Endothelial cell of umbilical vein (primary cell): ENCODE results near the gene ASPM. TPM values are rescaled to one million over a fixed set of nuclear protein-coding genes. Genes with fewer than 3 reads are reported as not detected.
"Not testable (repeated sequence)": the region's sequence is repeated elsewhere in the genome, so short reads cannot be mapped to it uniquely, and the experiment has no call there.

Experiments used
- BruUV-seq: library from RNA; stranded (reverse); fragments of 400-500 nt; replicated peaks from 2 replicates; lab custom pipeline; 2021; lab: Mats Ljungman, UMichigan
- CTCF ChIA-PET: fragments of 300-600, 350-600 bp; sonication (Branson Sonifier 250); formaldehyde crosslinking; loops from one replicate; lab custom pipeline; 2021; ENCODE audit warnings: antibody characterized with exemption, inconsistent platforms; lab: Charles Lee
- POLR2A ChIA-PET: fragments of 300-600, 350-600 bp; sonication (Branson Sonifier 250); formaldehyde crosslinking; loops from one replicate; lab custom pipeline; 2021; ENCODE audit warnings: antibody characterized with exemption, inconsistent platforms; lab: Charles Lee
- DNase-seq: peaks from one replicate; pipeline ENCODE4 v3.0.0-alpha.2; 2011; ENCODE audit warnings: low read depth, low spot score
- FAIRE-seq: peaks from 2 replicates; lab custom pipeline; 2011; peaks lifted over from hg19 to GRCh38; lab: Jason Lieb, UNC
- H2AFZ ChIP-seq: 2 replicates; pipeline ENCODE4 v1.6.0; 2012; ENCODE audit warnings: low read depth, low read length, control low read depth, inconsistent platforms
- H3K27ac ChIP-seq: 2 replicates; pipeline ENCODE4 v1.5.1; 2011; ENCODE audit warnings: low read depth, mild to moderate bottlenecking, control low read depth, low read length, moderate library complexity; ENCODE audit not compliant: insufficient read depth
- H3K27me3 ChIP-seq, 2 experiments: 2 replicates each; pipeline versions ENCODE4 v1.6.0 to v1.6.1; 2011; ENCODE audit warnings: low read length in 2 of 2, mixed read lengths in 1 of 2; ENCODE audit not compliant: control insufficient read depth in 2 of 2, insufficient read depth in 2 of 2
- H3K36me3 ChIP-seq, 2 experiments: 2 replicates in 1 of 2; 3 replicates in 1 of 2; pipeline ENCODE4 v1.5.1; 2011; ENCODE audit warnings: low read length in 2 of 2, mild to moderate bottlenecking in 1 of 2, moderate library complexity in 1 of 2; ENCODE audit not compliant: control insufficient read depth in 2 of 2, insufficient read depth in 2 of 2; ENCODE audit errors: extremely low read depth in 1 of 2
- H3K4me1 ChIP-seq: 3 replicates; pipeline ENCODE4 v1.5.1; 2011; ENCODE audit warnings: mild to moderate bottlenecking, low read length; ENCODE audit not compliant: control insufficient read depth, insufficient read depth; ENCODE audit errors: extremely low read depth
- H3K4me2 ChIP-seq: 2 replicates; pipeline ENCODE4 v1.6.1; 2011; ENCODE audit warnings: low read length, control low read depth, mixed read lengths; ENCODE audit not compliant: insufficient read depth
- H3K4me3 ChIP-seq, 3 experiments: fragments of 200-600 bp in 1 of 3; sonication (generic), shearing (Covaris generic) in 1 of 3; replicated peaks in 1 of 3; 2 replicates each; pipeline ENCODE4 v1.5.1; 2011 to 2016; ENCODE audit warnings: control low read depth in 3 of 3, low read length in 3 of 3, mild to moderate bottlenecking in 2 of 3, inconsistent platforms in 1 of 3, low read depth in 1 of 3, moderate library complexity in 1 of 3; ENCODE audit not compliant: insufficient read depth in 1 of 3
- H3K79me2 ChIP-seq: 2 replicates; pipeline ENCODE4 v1.6.0; 2012; ENCODE audit warnings: low read length, inconsistent platforms; ENCODE audit not compliant: control insufficient read depth, insufficient read depth
- H3K9ac ChIP-seq: replicated peaks from 2 replicates; pipeline ENCODE3; 2011; ENCODE audit warnings: low read length, control low read depth; ENCODE audit not compliant: insufficient read depth; ENCODE audit errors: extremely low read depth
- H3K9me1 ChIP-seq: replicated peaks from 3 replicates; pipeline ENCODE4 v1.6.0; 2011; ENCODE audit warnings: mild to moderate bottlenecking, low read length; ENCODE audit not compliant: control insufficient read depth, insufficient read depth; ENCODE audit errors: extremely low read depth
- H3K9me3 ChIP-seq: replicated peaks from 2 replicates; pipeline ENCODE4 v1.5.1; 2012; ENCODE audit warnings: low read length, inconsistent platforms; ENCODE audit not compliant: control insufficient read depth, insufficient read depth
- H4K20me1 ChIP-seq: replicated peaks from 2 replicates; pipeline ENCODE3; 2011; ENCODE audit warnings: mild to moderate bottlenecking, low read length; ENCODE audit not compliant: control insufficient read depth, insufficient read depth; ENCODE audit errors: extremely low read depth
- CTCF ChIP-seq, 2 donors: IDR thresholded peaks; 1 replicate in 1 of 2; 2 replicates in 1 of 2; pipeline ENCODE4 v1.5.1; 2011; ENCODE audit warnings: low read length in 2 of 2, mild to moderate bottlenecking in 2 of 2, moderate library complexity in 2 of 2, control low read depth in 1 of 2, inconsistent platforms in 1 of 2, low read depth in 1 of 2; ENCODE audit not compliant: insufficient read depth in 1 of 2; ENCODE audit errors: extremely low read depth in 1 of 2
- EZH2 ChIP-seq: IDR thresholded peaks from 2 replicates; pipeline ENCODE4 v1.6.1; 2012; ENCODE audit warnings: borderline replicate concordance, low read depth, mild to moderate bottlenecking, moderate library complexity, low read length, inconsistent platforms; ENCODE audit not compliant: severe bottlenecking
- FOS ChIP-seq: IDR thresholded peaks from 2 replicates; pipeline ENCODE4 v1.6.1; 2011; ENCODE audit warnings: mild to moderate bottlenecking, low read length, moderate library complexity, borderline replicate concordance; ENCODE audit not compliant: insufficient read depth
- GATA2 ChIP-seq: IDR thresholded peaks from 2 replicates; pipeline ENCODE4 v1.7.0; 2011; ENCODE audit warnings: low read depth, mild to moderate bottlenecking, moderate library complexity, mixed read lengths, low read length; ENCODE audit not compliant: insufficient read length, insufficient read depth
- JUN ChIP-seq: IDR thresholded peaks from 2 replicates; pipeline ENCODE4 v1.6.1; 2011; ENCODE audit warnings: borderline replicate concordance, low read depth; ENCODE audit not compliant: insufficient read length, insufficient read depth
- MAX ChIP-seq: IDR thresholded peaks from 2 replicates; pipeline ENCODE4 v1.6.1; 2011; ENCODE audit not compliant: insufficient read depth, insufficient read length
- MYC ChIP-seq: IDR thresholded peaks from one replicate; pipeline ENCODE4 v1.6.1; 2011; ENCODE audit warnings: mild to moderate bottlenecking, low read depth, low read length
- POLR2A ChIP-seq: IDR thresholded peaks from 2 replicates; pipeline ENCODE4 v1.6.1; 2012; ENCODE audit warnings: low read depth, mild to moderate bottlenecking, control low read depth, low read length
- POLR2AphosphoS5 ChIP-seq: IDR thresholded peaks from 2 replicates; pipeline ENCODE4 v1.6.1; 2012; ENCODE audit warnings: low read depth, mild to moderate bottlenecking, control low read depth, low read length, moderate library complexity; ENCODE audit not compliant: insufficient read depth
- dilution Hi-C: fragments of 300-500 bp; cut with MboI; formaldehyde crosslinking; loops from one replicate; pipeline ENCODE4 v1.15.0; 2019; ENCODE audit warnings: low sequenced_read_pairs; ENCODE audit not compliant: extremely low pct_ligation_motif_present
- intact Hi-C: fragments of 100-400 bp; cut with micrococcal nuclease; formaldehyde crosslinking; loops from one replicate; pipeline ENCODE4 v1.10.0; 2022
- polyA plus RNA-seq, 4 experiments: library from polyadenylated mRNA; depleted of rRNA in 3 of 4; stranded (reverse) in 3 of 4; unstranded in 1 of 4; fragments of >200 nt; gene quantifications; 2 replicates each; pipeline versions ENCODE4 v1.2.1 to v1.2.3, GENCODE V29; 2011 to 2012; ENCODE audit warnings: missing spikeins in 1 of 4
- total RNA-seq: library from RNA; stranded (reverse); gene quantifications from 2 replicates; pipeline ENCODE4 v1.2.3, GENCODE V29; 2021

Gene ASPM
- total and polyA plus RNA-seq, 2 donors (not counting 3 experiments of a cell fraction or from before 2014, with no cell fraction given) = 5.3 to 55.1 TPM

GRCh38 chr1:197099444-197099843 lies 47.0 kb downstream of the ASPM start:
- intact Hi-C loops (no loop called here), dilution Hi-C loops (no loop called here)
- no peaks in the 10 kb centered on the region for H3K27me3 ChIP-seq
- DNase-seq (no peak), FAIRE-seq (no peak)
- no peaks in the 10 kb centered on the region for H3K4me1 ChIP-seq
- H3K79me2 ChIP-seq = no peaks in the 10 kb centered on the region
- H3K4me3 ChIP-seq = no peak overlapping the region
- no peak overlapping the region for H3K9ac ChIP-seq
- no peaks in the 10 kb centered on the region for H4K20me1 ChIP-seq
- no peak for TF ChIP-seq GATA2
- TF ChIP-seq CTCF (IDR thresholded peaks at IDR 0.05; ENCODE audit: extremely low read depth in 1 of 2, insufficient read depth in 1 of 2, low read depth in 1 of 2, low read length in 2 of 2) = no peak
- TF ChIP-seq POLR2A = no peak
- no peak for TF ChIP-seq FOS
- TF ChIP-seq MYC = no peak
- no peak for TF ChIP-seq EZH2
- no peak for TF ChIP-seq MAX
- no peak for TF ChIP-seq POLR2AphosphoS5
- TF ChIP-seq JUN = no peak
- POLR2A ChIA-PET = no interaction called here
- no peaks in the 10 kb centered on the region for H3K9me3 ChIP-seq
- no peak overlapping the region for H3K4me2 ChIP-seq
- no TSS peak for BruUV-seq
- H3K9me1 ChIP-seq = no peaks in the 10 kb centered on the region
- no peak overlapping the region for H2AFZ ChIP-seq
- peaks cover 0 to 12% of the 10 kb centered on the region in 2 experiments for H3K36me3 ChIP-seq
- CTCF ChIA-PET = no interaction called here
- H3K27ac ChIP-seq = no peak overlapping the region

GRCh38 chr1:197096971-197097370 lies 49.5 kb downstream of the ASPM start:
- POLR2A ChIA-PET = not testable (repeated sequence)

More at GRCh38 chr1:197096971-197097370, 49.5 kb downstream of the ASPM start:
- H3K27ac ChIP-seq, BruUV-seq, H3K4me1 ChIP-seq, H3K36me3 ChIP-seq, H3K79me2 ChIP-seq, CTCF ChIA-PET, H3K9me1 ChIP-seq, dilution Hi-C loops, H3K9ac ChIP-seq, H2AFZ ChIP-seq, H4K20me1 ChIP-seq, H3K4me3 ChIP-seq, FAIRE-seq, H3K27me3 ChIP-seq, H3K4me2 ChIP-seq, intact Hi-C loops, H3K9me3 ChIP-seq, DNase-seq: not testable (repeated sequence)
